Dermis blood vessel endothelial cell (primary cell): ENCODE measurements around the gene SH3PXD2B. TPM values are rescaled to one million over a fixed set of nuclear protein-coding genes. Genes with fewer than 3 reads are reported as not detected.

ENCODE experiments used
- DNase-seq: peaks from one replicate; pipeline ENCODE4 v3.0.0; 2010
- total RNA-seq: library from RNA; depleted of rRNA; stranded (reverse); fragments of >200 nt; gene quantifications from 2 replicates; pipeline ENCODE4 v1.2.3, GENCODE V29; 2014

Gene SH3PXD2B
- 15.0 and 29.4 TPM in 2 replicates for total RNA-seq

DNA sequence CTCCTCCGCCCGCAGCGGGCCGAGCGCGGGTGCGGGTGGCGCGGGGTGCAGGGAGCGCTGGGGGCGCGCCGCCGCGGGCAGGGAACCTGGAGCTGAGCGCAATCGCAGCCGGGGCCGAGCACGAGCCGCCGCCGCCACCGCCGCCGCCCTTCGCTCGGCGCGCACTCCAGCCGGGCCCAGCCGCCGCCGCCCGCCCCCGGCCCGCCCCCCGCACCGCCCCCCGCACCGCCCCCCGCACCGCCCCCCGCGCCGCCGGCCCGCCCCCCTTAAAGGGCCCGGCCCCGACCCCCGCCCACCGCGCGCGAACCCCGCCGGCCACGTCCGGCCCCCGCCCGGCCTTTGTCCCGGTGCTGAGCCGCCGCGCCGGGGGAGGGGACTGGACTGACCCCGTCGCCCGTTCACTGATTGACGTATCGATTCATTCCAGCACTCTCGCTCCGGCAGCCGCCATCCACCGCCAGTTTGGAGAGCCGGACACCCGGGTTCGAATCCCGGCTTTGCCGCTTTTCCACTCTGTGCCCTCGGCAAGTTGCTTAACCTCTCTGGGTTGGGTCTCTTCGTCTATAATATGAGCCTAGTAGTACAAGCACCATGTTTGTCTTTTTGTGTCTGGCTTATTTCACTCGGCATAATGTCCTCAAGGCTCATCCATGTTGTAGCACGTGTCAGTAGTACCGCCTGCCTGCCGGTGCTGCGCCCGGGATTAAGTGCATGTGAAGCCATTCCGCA lies at the start of gene SH3PXD2B:
Gene SH3PXD2B, minus strand, starts transcription at position 168 of the 729 bp plus-strand sequence. CDS start 173 bp downstream, outside the sequence.
- peak; percentile 66 for DNase-seq

- no peak for DNase-seq
Observed at GRCh38 chr5:172502969-172503368, 48.6 kb upstream of the SH3PXD2B start.

- DNase-seq: no peak
Observed at GRCh38 chr5:172502410-172502809, 48.1 kb upstream of the SH3PXD2B start.

- DNase-seq: no peak
Observed at GRCh38 chr5:172501708-172502320, 47.5 kb upstream of the SH3PXD2B start.

- DNase-seq: no peak
Observed at GRCh38 chr5:172499287-172499686, 45.0 kb upstream of the SH3PXD2B start.

DNA sequence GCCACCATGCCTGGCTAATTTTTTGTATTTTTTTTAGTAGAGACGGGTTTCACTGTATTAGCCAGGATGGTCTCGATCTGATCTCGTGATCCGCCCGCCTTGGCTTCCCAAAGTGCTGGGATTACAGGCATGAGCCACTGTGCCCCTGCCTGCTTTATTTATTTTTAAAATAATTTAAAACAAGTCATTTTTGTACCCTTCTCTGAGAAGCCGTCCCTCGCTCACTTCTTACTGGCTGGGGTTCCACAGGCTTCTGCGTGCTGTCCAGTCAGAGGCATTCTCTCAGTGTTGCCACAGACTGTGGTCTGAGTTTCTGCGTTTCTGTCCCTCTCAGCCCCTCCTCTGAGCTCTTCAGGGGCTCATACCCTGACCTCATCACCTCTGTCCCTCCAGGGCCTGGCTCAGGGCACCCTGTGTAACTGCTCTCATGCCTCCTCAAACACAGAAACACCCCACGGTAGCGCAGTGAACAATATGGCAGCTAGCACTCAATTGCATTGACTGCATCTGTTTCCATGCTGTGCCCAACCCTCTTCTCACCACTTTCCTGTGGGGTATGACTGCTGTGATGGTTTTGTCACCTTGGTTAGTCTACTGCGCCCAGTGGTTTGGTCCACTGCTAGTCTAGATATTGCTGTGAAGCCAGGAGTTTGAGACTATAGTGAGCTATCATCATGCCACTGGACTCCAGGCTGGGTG lies 44.3 kb upstream of the SH3PXD2B start:
- no peak for DNase-seq

DNA sequence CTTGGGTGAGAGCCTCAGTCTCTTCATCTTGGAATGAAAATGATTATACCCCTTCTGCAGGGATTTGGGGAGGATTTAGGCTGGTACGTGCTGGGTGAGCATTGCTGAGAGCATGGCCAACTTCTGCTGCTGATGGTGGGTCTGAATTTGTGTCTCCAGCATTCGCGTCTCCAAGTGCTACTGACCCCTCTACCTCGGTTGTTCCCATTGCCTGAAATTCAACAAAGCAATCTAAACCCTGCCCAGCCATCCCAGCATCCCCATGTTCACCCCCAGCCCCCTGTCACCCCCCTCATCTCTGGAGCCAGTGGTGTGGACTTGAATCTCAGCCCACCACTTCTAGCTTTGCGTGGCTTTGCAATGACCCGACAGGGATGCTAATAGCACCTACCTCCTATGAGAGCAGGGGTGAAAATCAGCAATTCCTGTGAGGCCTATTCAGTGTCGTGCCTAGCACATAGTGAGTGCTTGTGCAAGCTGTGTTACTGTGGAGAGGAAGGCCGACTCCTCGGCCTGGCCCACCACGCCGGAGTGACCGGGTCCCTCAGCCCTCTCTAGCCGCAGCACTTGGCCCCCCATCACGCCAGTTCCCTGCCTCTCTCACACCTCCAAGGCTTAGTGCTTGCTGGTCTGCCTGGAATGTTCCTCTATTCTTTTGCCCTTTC lies 43.4 kb upstream of the SH3PXD2B start:
- DNase-seq: no peak

- peak; percentile 60 for DNase-seq
Observed at GRCh38 chr5:172496671-172497371, 42.5 kb upstream of the SH3PXD2B start.

GRCh38 chr5:172494630-172495505 lies 40.5 kb upstream of the SH3PXD2B start:
- DNase-seq: no peak

DNA sequence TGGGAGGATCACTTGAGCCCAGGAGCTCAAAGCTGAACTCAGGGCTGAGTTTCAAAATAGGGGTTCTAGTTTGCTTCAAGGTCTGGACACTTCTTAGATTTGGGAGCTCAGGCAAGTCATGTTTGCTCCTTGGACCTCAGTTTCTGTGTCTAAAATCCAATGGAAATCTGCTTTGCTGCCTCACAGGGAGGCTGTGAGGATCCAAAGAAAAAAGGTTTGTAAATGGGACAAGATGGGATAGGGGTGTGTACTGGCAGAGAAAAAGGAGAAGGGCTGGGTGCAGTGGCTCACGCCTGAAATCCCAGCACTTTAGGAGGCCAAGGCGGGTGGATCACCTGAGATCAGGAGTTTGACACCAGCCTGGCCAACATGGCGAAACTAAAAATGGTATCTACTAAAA lies 39.6 kb upstream of the SH3PXD2B start:
- no peak for DNase-seq

- DNase-seq: no peak
Observed at GRCh38 chr5:172493461-172493860, 39.1 kb upstream of the SH3PXD2B start.

- DNase-seq: no peak
Observed at GRCh38 chr5:172493002-172493401, 38.7 kb upstream of the SH3PXD2B start.

GRCh38 chr5:172492097-172492840 lies 37.9 kb upstream of the SH3PXD2B start:
- no peak for DNase-seq

GRCh38 chr5:172491481-172491880 lies 37.2 kb upstream of the SH3PXD2B start:
- DNase-seq: no peak

GRCh38 chr5:172490514-172491461 lies 36.5 kb upstream of the SH3PXD2B start:
- DNase-seq: no peak

- DNase-seq: no peak
Observed at GRCh38 chr5:172488221-172488620, 33.9 kb upstream of the SH3PXD2B start.

DNA sequence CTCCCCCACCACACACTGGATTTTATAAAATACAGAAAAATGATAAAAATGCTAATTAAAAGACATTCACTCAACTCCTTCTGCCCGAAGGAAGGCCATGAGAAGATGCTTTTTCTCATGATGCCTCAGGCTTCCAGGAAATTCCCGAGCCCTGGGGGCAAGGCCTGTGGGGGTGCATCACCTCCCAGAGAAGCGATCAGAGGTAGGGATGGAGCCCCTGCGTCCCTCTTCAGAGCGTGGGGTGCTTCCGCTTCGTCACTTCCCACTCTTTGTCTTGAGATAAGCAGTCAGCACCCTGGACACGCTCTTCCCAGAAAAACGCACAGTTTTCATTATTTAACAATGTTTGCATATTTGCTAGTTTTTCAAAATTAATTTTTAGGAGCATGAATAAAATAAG lies 33.3 kb upstream of the SH3PXD2B start:
- DNase-seq: no peak

DNA sequence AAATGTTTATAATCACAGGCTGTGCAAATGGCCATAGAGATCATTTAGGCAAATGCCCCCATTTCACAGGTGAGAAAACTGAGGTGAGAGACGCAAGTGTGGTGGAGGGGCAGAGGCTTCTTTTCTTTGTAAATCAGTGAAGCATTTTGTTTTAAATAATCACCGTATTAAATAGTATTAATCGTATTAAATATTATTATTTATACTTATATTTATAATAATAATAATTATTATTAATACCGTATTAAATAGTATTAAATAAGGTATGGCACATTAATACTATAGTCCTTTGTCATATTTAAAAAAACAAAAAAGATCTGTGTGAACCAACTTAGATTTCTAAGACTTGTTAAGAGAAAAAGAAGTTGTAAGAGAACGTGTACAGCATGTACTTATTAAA lies 32.6 kb upstream of the SH3PXD2B start:
- no peak for DNase-seq

DNA sequence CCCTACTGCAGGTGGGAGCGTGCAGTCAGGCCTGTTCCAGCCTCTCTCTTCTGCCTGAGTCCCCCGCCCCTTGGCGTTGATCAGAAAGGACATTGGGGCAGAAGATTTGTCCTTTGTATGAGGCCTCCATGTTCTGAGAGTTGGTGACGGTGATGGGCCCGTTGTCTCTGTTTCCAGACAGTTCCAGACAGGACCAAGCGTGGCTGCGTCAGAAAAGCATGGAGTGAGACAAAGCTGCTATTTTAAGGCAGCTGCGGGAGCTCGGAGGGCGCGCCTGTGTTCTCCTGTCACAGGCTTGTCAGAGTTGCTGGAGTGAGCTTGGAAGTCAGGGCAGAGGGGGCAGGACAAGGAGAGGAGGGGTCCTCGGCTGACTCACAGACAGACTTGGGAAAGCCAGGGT lies 32.1 kb upstream of the SH3PXD2B start:
- DNase-seq: no peak
